ENCODE measurements around the gene CNR2.

The CNR2 gene

DNA sequence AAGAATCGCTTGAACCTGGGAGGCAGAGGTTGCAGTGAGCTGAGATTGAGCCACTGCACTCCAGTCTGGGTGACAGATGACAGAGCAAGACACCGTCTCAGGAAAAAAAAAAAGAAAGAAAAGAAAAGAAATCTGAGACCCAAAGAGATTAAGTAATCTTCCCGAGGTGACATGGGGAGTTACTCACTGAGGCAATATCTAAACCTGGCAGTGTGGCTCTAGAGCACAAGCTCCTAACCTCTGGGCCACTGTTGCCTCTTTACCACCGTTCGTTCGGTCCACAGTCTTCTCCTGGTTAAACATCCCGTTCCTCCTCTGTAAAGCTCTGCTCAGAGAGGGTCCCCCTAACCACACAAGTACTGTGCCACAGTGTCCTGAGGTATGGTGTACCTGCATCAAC, 89.4 kb downstream of the CNR2 start:
- peaks cover under 1 to 4% of the 10 kb centered on the region in 2 donors for H3K36me3 ChIP-seq (ENCODE audit: control insufficient read depth in 2 of 2, insufficient read depth in 2 of 2, low read length in 2 of 2)
- no peak overlapping the region for H3K4me3 ChIP-seq (ENCODE audit: low read length in 2 of 2)
- H3K27me3 ChIP-seq (ENCODE audit: control insufficient read depth in 2 of 2, insufficient read depth in 2 of 2, low read length in 2 of 2) = no peaks in the 10 kb centered on the region
- H3K4me1 ChIP-seq (ENCODE audit: control insufficient read depth in 2 of 2, insufficient read depth in 2 of 2, low read length in 2 of 2) = peaks cover 3 to 10% of the 10 kb centered on the region in 2 donors
- no peak overlapping the region for H3K27ac ChIP-seq (ENCODE audit: low read depth in 2 of 2, low read length in 2 of 2)
- H3K9me3 ChIP-seq (ENCODE audit: control insufficient read depth in 2 of 2, low read length in 2 of 2) = no peaks in the 10 kb centered on the region
- no peak overlapping the region for H3K9ac ChIP-seq (ENCODE audit: low read depth in 1 of 2, low read length in 2 of 2)

All from mucosa of rectum (tissue), 2 donors.